Kidney (tissue), 14 donors: ENCODE results near the gene TRPM3. TPM values are rescaled to one million over a fixed set of nuclear protein-coding genes. Genes with fewer than 3 reads are reported as not detected.

Source experiments
- DNase-seq, 5 donors: peaks; one replicate each; pipeline ENCODE4 v3.0.0-alpha.2; 2013 to 2020
- FAIRE-seq: peaks from 2 replicates; lab custom pipeline; 2012; peaks lifted over from hg19 to GRCh38; lab: Jason Lieb, UNC
- H3K27ac ChIP-seq, 2 donors: one replicate each; pipeline ENCODE4 v1.7.0; 2013; ENCODE audit warnings: low read depth in 2 of 2, low read length in 2 of 2, inconsistent platforms in 1 of 2
- H3K27me3 ChIP-seq: one replicate; pipeline ENCODE4 v1.7.1; 2013; ENCODE audit warnings: low read length, inconsistent platforms; ENCODE audit not compliant: control insufficient read depth, insufficient read depth
- H3K36me3 ChIP-seq, 3 donors: one replicate each; pipeline versions ENCODE4 v1.7.0 to v1.7.1; 2013; ENCODE audit warnings: low read length in 3 of 3, control low read depth in 1 of 3, inconsistent platforms in 1 of 3; ENCODE audit not compliant: insufficient read depth in 3 of 3, control insufficient read depth in 2 of 3
- H3K4me1 ChIP-seq, 3 donors: one replicate each; pipeline versions ENCODE4 v1.7.0 to v1.7.1; 2013; ENCODE audit warnings: low read length in 3 of 3, inconsistent platforms in 1 of 3, low read depth in 1 of 3; ENCODE audit not compliant: control insufficient read depth in 2 of 3, insufficient read depth in 2 of 3
- H3K4me3 ChIP-seq, 3 donors: one replicate each; pipeline versions ENCODE4 v1.7.0 to v1.8.1; 2013; ENCODE audit warnings: low read length in 3 of 3, control low read depth in 1 of 3, inconsistent platforms in 1 of 3
- H3K9ac ChIP-seq, 3 donors: one replicate each; pipeline versions ENCODE4 v1.7.0 to v1.7.1; 2013; ENCODE audit warnings: low read length in 3 of 3, control low read depth in 1 of 3, inconsistent platforms in 1 of 3
- H3K9me3 ChIP-seq, 3 donors: one replicate each; pipeline versions ENCODE4 v1.7.0 to v1.7.1; 2013; ENCODE audit warnings: low read length in 3 of 3, control low read depth in 1 of 3, inconsistent platforms in 1 of 3; ENCODE audit not compliant: control insufficient read depth in 2 of 3, insufficient read depth in 1 of 3
- CTCF ChIP-seq: IDR thresholded peaks from 3 replicates; pipeline ENCODE4 v1.5.1; 2012; ENCODE audit warnings: mild to moderate bottlenecking, moderate library complexity, borderline replicate concordance; ENCODE audit not compliant: insufficient read depth; ENCODE audit errors: extremely low read depth
- intact Hi-C: fragments of 100-400 bp; cut with DNase I; formaldehyde crosslinking; loops from one replicate; pipeline ENCODE4 v1.11.1; 2022
- polyA plus RNA-seq: library from polyadenylated mRNA; stranded (reverse); fragments of 350-450 nt; fragmentation: Illumina TruSeq; extraction: RNeasy Lipid Tissue Mini Kit (QIAGEN cat#74804); gene quantifications from one replicate; pipeline ENCODE4 v1.2.3, GENCODE V29; 2014; ENCODE audit warnings: low read depth, low replicate concordance; ENCODE audit not compliant: insufficient read depth
- total RNA-seq: library from RNA; stranded (reverse); fragmentation: NEBNext Ultra II Directional; extraction: Animal tissue kit (Norgen Biotek cat#: 25700); gene quantifications from one replicate; pipeline ENCODE4 v1.2.1, GENCODE V29; 2021
- donor health status: control.
- donor health status: control.
- donor health status: control.
- donor health status: control.
- donor health status: control.
- donor health status: DM: yes; HTN: yes; CAD: no.
- donor health status: Normal renal cell carcinoma (clear cell type).

The TRPM3 gene
- total and polyA plus RNA-seq, 2 donors from 2014 or later: 8.8 to 11.4 TPM

- FAIRE-seq (peak; percentile 81), DNase-seq (peak in 4 of 5 donors; percentile 66 to 87 (median 78))
- Histone ChIP-seq H3K9me3 (no peaks in the 10 kb centered on the region), H3K27ac (peak overlapping the region; percentile 79 to 94), H3K4me1 (peaks cover 4 to 15% (median 11%) of the 10 kb centered on the region in 3 donors), H3K27me3 (no peaks in the 10 kb centered on the region), H3K36me3 (peaks cover 2 to 15% (median 12%) of the 10 kb centered on the region in 3 donors), H3K9ac (peak overlapping the region in 2 of 3 donors; percentile 8 to 30), H3K4me3 (peak overlapping the region in 2 of 3 donors; percentile 2 to 6)
- TF ChIP-seq CTCF: peak; percentile 89
- intact Hi-C loops: no loop called here
Observed at GRCh38 chr9:70602321-70603019, 519.0 kb downstream of the TRPM3 start.

DNA sequence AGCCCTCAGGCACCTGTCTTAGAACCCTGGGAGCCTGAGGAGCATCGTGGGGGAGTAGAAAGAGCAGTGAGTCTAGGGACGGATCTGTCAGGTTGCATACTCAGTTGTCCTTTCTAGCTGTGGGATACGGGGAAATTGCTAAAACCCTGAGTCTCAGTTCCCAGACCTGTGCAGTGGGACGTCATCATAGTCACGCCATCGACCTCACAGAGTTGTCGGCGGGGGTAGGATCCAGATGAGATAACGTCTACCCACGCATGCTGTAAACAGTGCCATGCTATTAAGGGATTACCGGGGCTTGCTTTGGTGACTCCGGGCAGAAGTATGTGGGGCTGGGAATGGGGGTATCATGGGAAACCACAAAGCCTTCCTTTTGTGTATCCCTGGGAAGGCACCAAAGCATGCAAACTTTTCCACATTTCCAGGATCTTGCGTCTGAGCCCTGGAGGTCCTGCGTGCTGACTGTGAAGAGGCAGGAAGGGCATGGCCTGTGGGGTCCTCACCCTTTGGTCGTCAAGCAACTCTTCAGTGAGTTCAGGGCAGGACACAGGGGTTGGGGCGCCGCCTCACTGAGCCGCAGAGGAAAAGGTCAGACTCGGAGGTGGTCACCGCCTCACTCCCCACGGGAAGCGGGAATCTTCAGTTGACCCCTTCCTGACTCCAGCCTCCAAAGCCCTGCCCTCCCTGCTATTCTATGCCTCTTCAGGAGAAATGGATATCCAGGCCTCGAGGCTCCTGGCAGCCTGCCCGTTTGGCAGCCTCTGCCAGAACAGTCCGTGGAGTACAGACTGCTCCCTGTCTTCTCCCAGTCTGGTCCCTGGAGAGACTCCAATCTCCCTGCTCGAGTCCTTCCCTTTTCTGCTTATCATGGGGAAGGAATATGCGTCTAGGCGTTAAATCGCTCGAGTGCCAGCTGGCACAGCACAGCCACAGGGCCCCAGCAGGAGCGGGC, 520.1 kb downstream of the TRPM3 start:
- peak overlapping the region in 1 of 3 donors; percentile 66 for H3K9ac ChIP-seq
- DNase-seq (peak; percentile 66 to 98 (median 72)), FAIRE-seq (peak; percentile 59)
- no peak for TF ChIP-seq CTCF
- peaks cover 2 to 8% (median 8%) of the 10 kb centered on the region in 3 donors for H3K36me3 ChIP-seq
- H3K27me3 ChIP-seq: no peaks in the 10 kb centered on the region
- H3K27ac ChIP-seq: peak overlapping the region; percentile 79 to 94
- intact Hi-C loops: no loop called here
- peak overlapping the region in 2 of 3 donors; percentile 6 for H3K4me3 ChIP-seq
- H3K9me3 ChIP-seq: no peaks in the 10 kb centered on the region
- H3K4me1 ChIP-seq: peaks cover 4 to 15% (median 11%) of the 10 kb centered on the region in 3 donors

DNA sequence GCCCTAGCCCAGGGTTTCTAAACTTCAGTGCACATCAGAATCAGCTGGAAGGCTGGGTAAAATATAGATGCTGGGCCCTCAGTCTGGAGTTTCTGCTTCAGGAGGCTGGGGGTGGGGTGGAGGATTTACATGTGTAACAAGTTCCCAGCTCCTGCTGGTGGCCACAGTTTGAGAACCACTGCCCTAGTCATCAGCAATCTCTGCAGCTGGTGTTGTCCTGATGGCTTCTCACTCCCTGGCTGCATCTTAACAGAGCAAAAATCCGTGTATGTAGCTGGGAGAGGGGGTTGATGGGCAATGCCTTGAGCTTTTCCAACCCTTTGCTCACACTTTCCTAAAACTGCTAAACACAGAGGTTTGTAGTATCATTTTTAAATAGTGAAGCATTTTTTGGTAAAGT, 520.9 kb downstream of the TRPM3 start:
- TF ChIP-seq CTCF: no peak
- DNase-seq (peak in 1 of 5 donors; percentile 73), FAIRE-seq (no peak)
- H3K27ac ChIP-seq: peak overlapping the region; percentile 79 to 94
- no peaks in the 10 kb centered on the region for H3K27me3 ChIP-seq
- intact Hi-C loops: no loop called here
- peaks cover 4 to 15% (median 11%) of the 10 kb centered on the region in 3 donors for H3K4me1 ChIP-seq
- peaks cover 2 to 11% (median 3%) of the 10 kb centered on the region in 3 donors for H3K36me3 ChIP-seq
- H3K4me3 ChIP-seq: no peak overlapping the region
- H3K9me3 ChIP-seq: no peaks in the 10 kb centered on the region
- peak overlapping the region in 1 of 3 donors; percentile 66 for H3K9ac ChIP-seq
